HepG2 (cell line): ENCODE data around the gene IRF4.

Source experiments
- CHD2 ChIP-seq: IDR thresholded peaks from 2 replicates; pipeline ENCODE4 v1.6.1; 2011; ENCODE audit warnings: low read depth, low read length, improper control_type of control experiment
- CTCF ChIP-seq: sonication (generic); formaldehyde crosslinking; IDR thresholded peaks from 2 replicates; pipeline ENCODE4 v1.5.0; 2020; ENCODE audit warnings: mild to moderate bottlenecking, missing genetic modification reagents, moderate library complexity
- EZH2 ChIP-seq: conservative IDR thresholded peaks from 2 replicates; pipeline ENCODE4 v1.6.1; 2012; ENCODE audit warnings: mild to moderate bottlenecking, low read depth, low read length, moderate library complexity
- GFI1 ChIP-seq: sonication (generic); formaldehyde crosslinking; IDR thresholded peaks from 2 replicates; pipeline ENCODE4 v1.5.0; 2020; ENCODE audit warnings: missing genetic modification reagents, mild to moderate bottlenecking, borderline replicate concordance
- PHF20 ChIP-seq: sonication (generic); formaldehyde crosslinking; IDR thresholded peaks from 2 replicates; pipeline ENCODE4 v1.5.0; 2020; ENCODE audit warnings: mild to moderate bottlenecking, missing genetic modification reagents
- POLR2A ChIP-seq, 2 experiments: IDR thresholded peaks; 2 replicates each; pipeline ENCODE4 v1.6.1; 2011; ENCODE audit warnings: low read depth in 2 of 2, low read length in 2 of 2, mild to moderate bottlenecking in 1 of 2, moderate library complexity in 1 of 2; ENCODE audit not compliant: insufficient read depth in 1 of 2
- PRDM4 ChIP-seq: sonication (generic); formaldehyde crosslinking; IDR thresholded peaks from 2 replicates; pipeline ENCODE4 v1.9.0; 2021; ENCODE audit warnings: missing genetic modification reagents, borderline replicate concordance
- SALL2 ChIP-seq: sonication (generic); formaldehyde crosslinking; IDR thresholded peaks from 2 replicates; pipeline ENCODE4 v1.8.1; 2023; ENCODE audit warnings: mild to moderate bottlenecking, missing genetic modification reagents, inconsistent platforms
- TAF15 ChIP-seq: fragments of 200-400 bp; formaldehyde crosslinking; IDR thresholded peaks from one replicate; pipeline ENCODE4 v1.6.1; 2018; ENCODE audit warnings: mild to moderate bottlenecking, low read depth, low read length; ENCODE audit not compliant: poor library complexity, severe bottlenecking
- ZFP37 ChIP-seq: sonication (generic); formaldehyde crosslinking; IDR thresholded peaks from 2 replicates; pipeline ENCODE4 v1.4.0; 2020; ENCODE audit warnings: missing genetic modification reagents, borderline replicate concordance
- ZNF792 ChIP-seq: IDR thresholded peaks from 2 replicates; pipeline ENCODE4 v1.6.1; 2016
- TF ChIP-seq, protein P1 (sequence below): sonication (generic); formaldehyde crosslinking; IDR thresholded peaks from 2 replicates; pipeline ENCODE4 v1.4.0; 2020; ENCODE audit warnings: mild to moderate bottlenecking, low read depth, missing genetic modification reagents

DNA sequence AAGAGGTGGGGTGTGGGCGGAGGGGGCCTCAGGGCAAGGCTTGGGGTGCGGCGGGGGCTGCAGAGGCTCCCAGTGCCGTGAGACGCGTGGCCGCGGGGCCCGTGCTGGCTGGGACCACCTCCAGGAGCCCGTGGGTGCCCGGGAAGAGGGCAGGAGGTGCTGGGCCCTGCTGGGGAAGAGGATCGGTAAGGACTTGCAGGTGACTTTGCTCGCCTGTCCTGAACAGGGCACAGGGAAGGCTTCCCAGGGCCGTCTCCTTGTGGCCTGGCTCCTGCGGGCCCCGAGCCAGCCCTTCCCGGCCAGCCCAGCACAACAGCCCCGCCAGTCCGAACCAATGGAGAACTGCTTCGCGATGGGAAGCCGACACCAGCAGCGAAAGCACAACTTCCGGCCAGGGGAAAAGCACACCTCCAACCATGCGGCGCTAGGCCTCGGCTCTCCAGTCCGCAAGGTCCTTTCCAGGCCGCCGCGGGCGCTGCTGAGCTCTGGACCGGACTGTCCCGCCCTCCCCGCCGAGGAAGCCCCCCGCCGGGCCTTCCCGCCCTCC, 32.3 kb downstream of the IRF4 start:
- TF ChIP-seq EZH2 = no peak
- TF ChIP-seq CHD2 = no peak
- TF ChIP-seq TAF15 = no peak
- TF ChIP-seq ZNF792 = no peak
- no peak for TF ChIP-seq CTCF (CRISPR knock-in tag)
- TF ChIP-seq PRDM4 = no peak
- no peak for TF ChIP-seq ZFP37 (CRISPR knock-in tag)
- TF ChIP-seq, protein P1, sequence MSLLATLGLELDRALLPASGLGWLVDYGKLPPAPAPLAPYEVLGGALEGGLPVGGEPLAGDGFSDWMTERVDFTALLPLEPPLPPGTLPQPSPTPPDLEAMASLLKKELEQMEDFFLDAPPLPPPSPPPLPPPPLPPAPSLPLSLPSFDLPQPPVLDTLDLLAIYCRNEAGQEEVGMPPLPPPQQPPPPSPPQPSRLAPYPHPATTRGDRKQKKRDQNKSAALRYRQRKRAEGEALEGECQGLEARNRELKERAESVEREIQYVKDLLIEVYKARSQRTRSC = no peak
- no peak for TF ChIP-seq SALL2 (CRISPR knock-in tag)
- no peak for TF ChIP-seq GFI1 (CRISPR knock-in tag)
- TF ChIP-seq POLR2A (IDR thresholded peaks at IDR 0.05; ENCODE audit: insufficient read depth in 1 of 2, low read depth in 2 of 2, low read length in 2 of 2) = no peak
- TF ChIP-seq PHF20 = no peak
